Loucy (cell line): ENCODE measurements around the gene THSD1.

ENCODE experiments used
- CTCF ChIP-seq: fragments of 200-600 bp; sonication (generic); conservative IDR thresholded peaks from 2 replicates; pipeline ENCODE4 v1.5.1; 2014; ENCODE audit warnings: mild to moderate bottlenecking, antibody characterized with exemption, low read length
- EZH2phosphoT487 ChIP-seq: fragments of 200-600 bp; IDR thresholded peaks from 2 replicates; pipeline ENCODE4 v1.6.1; 2018; ENCODE audit warnings: antibody characterized with exemption, mild to moderate bottlenecking, moderate library complexity, borderline replicate concordance

- no peak for TF ChIP-seq CTCF
- no peak for TF ChIP-seq EZH2phosphoT487
These were observed 52.8 kb downstream of the THSD1 start for GRCh38 chr13:52353193-52353592.
